ENCODE results near the gene C1QTNF9. TPM values are rescaled to one million over a fixed set of nuclear protein-coding genes. Genes with fewer than 3 reads are reported as not detected.
"Not testable (repeated sequence)": the region's sequence is repeated elsewhere in the genome, so short reads cannot be mapped to it uniquely, and the experiment has no call there.

The C1QTNF9 gene
- total RNA-seq, 1 experiment from 2014 or later, result not detected

- not testable (repeated sequence) for DNase-seq (ENCODE audit: extremely low read depth, low read depth)
These were observed 10.3 kb downstream of the C1QTNF9 start for GRCh38 chr13:24319641-24320040.

- DNase-seq (ENCODE audit: extremely low read depth, low read depth), result not testable (repeated sequence)
These were observed 12.0 kb downstream of the C1QTNF9 start for GRCh38 chr13:24321416-24321815.

GRCh38 chr13:24322470-24322869 lies 13.1 kb downstream of the C1QTNF9 start:
- not testable (repeated sequence) for DNase-seq (ENCODE audit: extremely low read depth, low read depth)

GRCh38 chr13:24323036-24323738 lies 13.8 kb downstream of the C1QTNF9 start:
- no peak for DNase-seq (ENCODE audit: extremely low read depth, low read depth)

- DNase-seq (ENCODE audit: extremely low read depth, low read depth), result no peak
These were observed 14.3 kb downstream of the C1QTNF9 start for GRCh38 chr13:24323739-24324075.

GRCh38 chr13:24327598-24327997 lies 18.2 kb downstream of the C1QTNF9 start:
- not testable (repeated sequence) for DNase-seq (ENCODE audit: extremely low read depth, low read depth)

GRCh38 chr13:24328145-24328544 lies 18.8 kb downstream of the C1QTNF9 start:
- DNase-seq (ENCODE audit: extremely low read depth, low read depth), result no peak

GRCh38 chr13:24338721-24339120 lies 29.3 kb downstream of the C1QTNF9 start:
- no peak for DNase-seq (ENCODE audit: extremely low read depth, low read depth)

GRCh38 chr13:24339937-24340607 lies 30.7 kb downstream of the C1QTNF9 start:
- no peak for DNase-seq (ENCODE audit: extremely low read depth, low read depth)

- DNase-seq (ENCODE audit: extremely low read depth, low read depth), result no peak
These were observed 31.2 kb downstream of the C1QTNF9 start for GRCh38 chr13:24340608-24340955.

GRCh38 chr13:24341439-24341838 lies 32.1 kb downstream of the C1QTNF9 start:
- DNase-seq (ENCODE audit: extremely low read depth, low read depth), result no peak

- no peak for DNase-seq (ENCODE audit: extremely low read depth, low read depth)
These were observed 39.0 kb downstream of the C1QTNF9 start for GRCh38 chr13:24348385-24348784.

- DNase-seq (ENCODE audit: extremely low read depth, low read depth), result no peak
These were observed 39.6 kb downstream of the C1QTNF9 start for GRCh38 chr13:24348797-24349515.

GRCh38 chr13:24349778-24350664 lies 40.6 kb downstream of the C1QTNF9 start:
- not testable (repeated sequence) for DNase-seq (ENCODE audit: extremely low read depth, low read depth)

- DNase-seq (ENCODE audit: extremely low read depth, low read depth), result no peak
These were observed 42.0 kb downstream of the C1QTNF9 start for GRCh38 chr13:24351423-24351822.

- no peak for DNase-seq (ENCODE audit: extremely low read depth, low read depth)
These were observed 44.4 kb downstream of the C1QTNF9 start for GRCh38 chr13:24353736-24354135.

GRCh38 chr13:24355103-24355502 lies 45.7 kb downstream of the C1QTNF9 start:
- no peak for DNase-seq (ENCODE audit: extremely low read depth, low read depth)

GRCh38 chr13:24356270-24356669 lies 46.9 kb downstream of the C1QTNF9 start:
- DNase-seq (ENCODE audit: extremely low read depth, low read depth), result no peak

GRCh38 chr13:24356837-24357236 lies 47.5 kb downstream of the C1QTNF9 start:
- no peak for DNase-seq (ENCODE audit: extremely low read depth, low read depth)

GRCh38 chr13:24357756-24358155 lies 48.4 kb downstream of the C1QTNF9 start:
- DNase-seq (ENCODE audit: extremely low read depth, low read depth), result no peak

GRCh38 chr13:24358836-24359235 lies 49.5 kb downstream of the C1QTNF9 start:
- DNase-seq (ENCODE audit: extremely low read depth, low read depth), result not testable (repeated sequence)

All from NCI-H460 (cell line).